ENCODE results near the gene PEPD.

DNA sequence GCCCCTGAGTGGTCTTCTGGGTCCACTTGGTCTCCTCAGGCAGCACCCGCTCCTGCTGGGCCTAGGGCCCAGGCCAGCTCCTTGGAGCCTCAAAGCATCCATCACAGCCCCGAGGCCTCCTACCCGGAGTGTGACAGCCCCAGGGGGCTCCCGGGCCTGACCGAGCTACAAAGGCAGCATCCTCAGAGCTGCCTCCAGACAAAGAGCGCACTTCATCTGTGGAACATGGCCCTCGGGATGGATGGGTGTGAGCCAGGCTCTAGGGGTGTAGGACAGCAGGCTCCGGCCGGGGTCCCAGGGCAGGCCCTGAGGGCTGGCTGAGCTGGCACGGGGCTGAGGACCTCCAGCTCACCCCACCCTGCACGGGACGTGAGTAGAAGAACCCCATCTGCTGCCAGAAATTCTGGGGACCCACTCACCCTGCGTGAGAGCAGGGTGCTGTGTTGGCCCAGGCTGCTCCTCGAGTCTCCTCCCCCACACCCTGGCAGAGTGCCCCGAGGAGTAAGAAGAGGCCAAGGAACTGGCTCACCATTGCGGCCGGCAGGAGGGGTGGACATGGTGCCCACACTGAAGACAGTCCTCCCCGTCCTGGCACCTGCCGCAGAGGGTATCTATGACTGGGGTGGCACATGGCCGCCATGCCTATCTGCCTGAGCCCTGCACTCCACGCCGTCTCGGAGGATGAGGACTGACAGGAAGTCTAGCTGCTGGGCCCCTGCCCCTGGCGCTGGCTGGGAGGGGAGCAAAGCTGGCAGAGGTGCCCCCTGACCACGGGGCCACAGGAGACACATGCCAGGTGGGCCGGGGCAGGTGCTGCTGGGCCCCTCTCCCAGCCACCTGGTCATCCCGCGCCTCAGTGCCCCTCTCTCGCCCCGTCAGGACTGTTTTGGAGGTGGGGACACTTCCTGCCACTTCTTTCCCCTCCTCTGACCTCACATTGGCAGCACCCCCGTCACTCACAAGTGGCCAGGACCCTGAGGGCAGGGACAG lies 125.7 kb downstream of the PEPD start:
- TF ChIP-seq, protein P1, sequence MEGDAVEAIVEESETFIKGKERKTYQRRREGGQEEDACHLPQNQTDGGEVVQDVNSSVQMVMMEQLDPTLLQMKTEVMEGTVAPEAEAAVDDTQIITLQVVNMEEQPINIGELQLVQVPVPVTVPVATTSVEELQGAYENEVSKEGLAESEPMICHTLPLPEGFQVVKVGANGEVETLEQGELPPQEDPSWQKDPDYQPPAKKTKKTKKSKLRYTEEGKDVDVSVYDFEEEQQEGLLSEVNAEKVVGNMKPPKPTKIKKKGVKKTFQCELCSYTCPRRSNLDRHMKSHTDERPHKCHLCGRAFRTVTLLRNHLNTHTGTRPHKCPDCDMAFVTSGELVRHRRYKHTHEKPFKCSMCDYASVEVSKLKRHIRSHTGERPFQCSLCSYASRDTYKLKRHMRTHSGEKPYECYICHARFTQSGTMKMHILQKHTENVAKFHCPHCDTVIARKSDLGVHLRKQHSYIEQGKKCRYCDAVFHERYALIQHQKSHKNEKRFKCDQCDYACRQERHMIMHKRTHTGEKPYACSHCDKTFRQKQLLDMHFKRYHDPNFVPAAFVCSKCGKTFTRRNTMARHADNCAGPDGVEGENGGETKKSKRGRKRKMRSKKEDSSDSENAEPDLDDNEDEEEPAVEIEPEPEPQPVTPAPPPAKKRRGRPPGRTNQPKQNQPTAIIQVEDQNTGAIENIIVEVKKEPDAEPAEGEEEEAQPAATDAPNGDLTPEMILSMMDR (IDR thresholded peaks at IDR 0.05): no peak
- TF ChIP-seq POLR2A (IDR thresholded peaks at IDR 0.05) (no peak), POLR2AphosphoS5 (IDR thresholded peaks at IDR 0.05) (no peak)
